Measurements from ENCODE around the gene KIR2DL1.

- TF ChIP-seq TEAD4 (IDR thresholded peaks at IDR 0.05): no peak
- TF ChIP-seq REST (IDR thresholded peaks at IDR 0.05; ENCODE audit: low read depth): no peak
- TF ChIP-seq NFIC (IDR thresholded peaks at IDR 0.05): no peak
- TF ChIP-seq EP300 (IDR thresholded peaks at IDR 0.05; ENCODE audit: borderline replicate concordance): no peak
- TF ChIP-seq TCF12 (IDR thresholded peaks at IDR 0.05; ENCODE audit: low read depth): no peak
- no peak for TF ChIP-seq ZBTB7A (IDR thresholded peaks at IDR 0.05; ENCODE audit: low read depth)
- TF ChIP-seq MAX (IDR thresholded peaks at IDR 0.05): no peak
- no peak for TF ChIP-seq RAD21 (IDR thresholded peaks at IDR 0.05; ENCODE audit: low read depth)
- TF ChIP-seq YY1 (IDR thresholded peaks at IDR 0.05; ENCODE audit: low read depth): no peak
Observed at GRCh38 chr19:54804571-54804970, 35.0 kb downstream of the KIR2DL1 start.
